Activated B cell treated with CpG ODN at 0.5 μM for 24 hours (primary cell): ENCODE measurements around the gene RNASEH2B. TPM values are rescaled to one million over a fixed set of nuclear protein-coding genes. Genes with fewer than 3 reads are reported as not detected.

Experiments
- ATAC-seq: fragments of 200-7000 bp; cut with Tn5 transposase; one replicate; pipeline ENCODE4 v1.10.0; 2021; ENCODE audit warnings: low read depth, mild to moderate bottlenecking, moderate library complexity
- CTCF ChIA-PET: fragments of 350-600 bp; sonication (Branson Sonifier 250); formaldehyde crosslinking; loops from one replicate; lab custom pipeline; 2021; ENCODE audit warnings: antibody characterized with exemption; lab: Charles Lee
- POLR2A ChIA-PET: fragments of 350-600 bp; sonication (Branson Sonifier 250); formaldehyde crosslinking; loops from one replicate; lab custom pipeline; 2021; ENCODE audit warnings: antibody characterized with exemption; lab: Charles Lee
- DNase-seq: peaks from one replicate; pipeline ENCODE4 v3.0.0; 2022
- H3K27ac Mint-ChIP-seq: one replicate; pipeline ENCODE4 v1.8.0; 2020; ENCODE audit warnings: mixed read lengths
- H3K27me3 Mint-ChIP-seq: one replicate; pipeline ENCODE4 v1.8.0; 2021; ENCODE audit warnings: mixed read lengths
- H3K36me3 Mint-ChIP-seq: one replicate; pipeline ENCODE4 v1.8.0; 2021; ENCODE audit warnings: low read depth, mixed read lengths
- H3K4me1 Mint-ChIP-seq: one replicate; pipeline ENCODE4 v1.8.0; 2021; ENCODE audit warnings: mixed read lengths
- H3K4me3 Mint-ChIP-seq: one replicate; pipeline ENCODE4 v1.8.0; 2020; ENCODE audit warnings: mild to moderate bottlenecking, mixed read lengths
- H3K9me3 Mint-ChIP-seq: one replicate; pipeline ENCODE4 v1.8.0; 2020; ENCODE audit warnings: mixed read lengths
- intact Hi-C: fragments of 100-400 bp; cut with micrococcal nuclease; formaldehyde crosslinking; loops from one replicate; pipeline ENCODE4 v1.15.1; 2024
- total RNA-seq: library from RNA; stranded (reverse); gene quantifications from 2 replicates; pipeline ENCODE4 v1.2.3, GENCODE V29; 2022
- TF ChIP-seq, protein P1 (sequence below): fragments of 200-600 bp; IDR thresholded peaks from one replicate; pipeline ENCODE4 v1.8.0; 2022; ENCODE audit warnings: antibody characterized with exemption, mild to moderate bottlenecking

Gene RNASEH2B
- total RNA-seq, 1 donor from 2014 or later, result 103 TPM

DNA sequence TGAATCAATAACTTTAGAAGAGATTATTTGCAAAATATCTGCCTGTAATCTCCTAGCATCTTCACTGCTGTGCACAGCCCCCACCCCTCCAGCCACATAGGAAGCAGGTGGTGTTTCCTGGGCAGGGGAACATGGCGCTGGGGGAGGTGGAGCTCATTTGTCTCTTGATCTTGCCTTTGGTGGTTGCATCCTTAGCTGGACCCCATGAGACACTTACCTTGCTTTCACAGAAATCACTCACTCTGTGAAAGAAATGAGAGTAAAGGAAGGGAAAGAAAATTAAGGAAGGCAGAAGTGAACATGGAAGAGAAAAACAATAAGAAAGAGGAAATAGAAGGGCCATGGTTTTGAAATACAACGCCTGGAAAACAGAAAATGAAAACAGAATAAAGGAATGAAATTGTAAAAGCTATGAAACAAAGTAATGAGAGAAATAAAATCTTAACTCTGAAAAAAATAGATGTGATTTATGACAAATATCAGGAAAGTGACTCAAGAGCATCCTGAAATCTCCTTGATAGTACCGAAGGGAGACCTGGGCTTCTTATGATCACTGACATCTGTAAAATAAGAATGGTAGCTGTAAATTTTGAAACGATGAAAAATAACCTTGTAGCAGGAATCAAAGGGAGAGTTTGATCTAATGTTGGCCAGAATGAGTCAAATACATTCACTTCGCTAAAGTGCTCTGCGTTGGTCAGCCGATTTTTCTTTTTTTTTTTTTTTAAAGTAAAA lies 17.2 kb upstream of the RNASEH2B start:
- Mint-ChIP-seq H3K27me3 (no peaks in the 10 kb centered on the region), H3K4me3 (peak overlapping the region; percentile 74), H3K4me1 (peaks cover 63% of the 10 kb centered on the region), H3K9me3 (peaks cover 3% of the 10 kb centered on the region), H3K36me3 (no peaks in the 10 kb centered on the region), H3K27ac (peak overlapping the region; percentile 97)
- intact Hi-C loops, result loop anchor here (5.0 kb wide), 2 partner anchors 80 to 895 kb away; partner anchors contain the start of gene TRIM13
- ATAC-seq (peak; percentile 54), DNase-seq (no peak)
- ChIA-PET POLR2A (interaction anchor here (0.7 to 5.6 kb wide), 19 partner anchors 9 to 956 kb away, joined by 3 to 103 read pairs (median 5); partner anchors contain the start of genes RNASEH2B and SPRYD7), CTCF (interaction anchor here (1.2 to 5.3 kb wide), 8 partner anchors 19 to 916 kb away, joined by 3 to 22 read pairs (median 4); partner anchors contain the start of gene TRIM13)
- TF ChIP-seq, protein P1, sequence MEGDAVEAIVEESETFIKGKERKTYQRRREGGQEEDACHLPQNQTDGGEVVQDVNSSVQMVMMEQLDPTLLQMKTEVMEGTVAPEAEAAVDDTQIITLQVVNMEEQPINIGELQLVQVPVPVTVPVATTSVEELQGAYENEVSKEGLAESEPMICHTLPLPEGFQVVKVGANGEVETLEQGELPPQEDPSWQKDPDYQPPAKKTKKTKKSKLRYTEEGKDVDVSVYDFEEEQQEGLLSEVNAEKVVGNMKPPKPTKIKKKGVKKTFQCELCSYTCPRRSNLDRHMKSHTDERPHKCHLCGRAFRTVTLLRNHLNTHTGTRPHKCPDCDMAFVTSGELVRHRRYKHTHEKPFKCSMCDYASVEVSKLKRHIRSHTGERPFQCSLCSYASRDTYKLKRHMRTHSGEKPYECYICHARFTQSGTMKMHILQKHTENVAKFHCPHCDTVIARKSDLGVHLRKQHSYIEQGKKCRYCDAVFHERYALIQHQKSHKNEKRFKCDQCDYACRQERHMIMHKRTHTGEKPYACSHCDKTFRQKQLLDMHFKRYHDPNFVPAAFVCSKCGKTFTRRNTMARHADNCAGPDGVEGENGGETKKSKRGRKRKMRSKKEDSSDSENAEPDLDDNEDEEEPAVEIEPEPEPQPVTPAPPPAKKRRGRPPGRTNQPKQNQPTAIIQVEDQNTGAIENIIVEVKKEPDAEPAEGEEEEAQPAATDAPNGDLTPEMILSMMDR, result no peak

DNA sequence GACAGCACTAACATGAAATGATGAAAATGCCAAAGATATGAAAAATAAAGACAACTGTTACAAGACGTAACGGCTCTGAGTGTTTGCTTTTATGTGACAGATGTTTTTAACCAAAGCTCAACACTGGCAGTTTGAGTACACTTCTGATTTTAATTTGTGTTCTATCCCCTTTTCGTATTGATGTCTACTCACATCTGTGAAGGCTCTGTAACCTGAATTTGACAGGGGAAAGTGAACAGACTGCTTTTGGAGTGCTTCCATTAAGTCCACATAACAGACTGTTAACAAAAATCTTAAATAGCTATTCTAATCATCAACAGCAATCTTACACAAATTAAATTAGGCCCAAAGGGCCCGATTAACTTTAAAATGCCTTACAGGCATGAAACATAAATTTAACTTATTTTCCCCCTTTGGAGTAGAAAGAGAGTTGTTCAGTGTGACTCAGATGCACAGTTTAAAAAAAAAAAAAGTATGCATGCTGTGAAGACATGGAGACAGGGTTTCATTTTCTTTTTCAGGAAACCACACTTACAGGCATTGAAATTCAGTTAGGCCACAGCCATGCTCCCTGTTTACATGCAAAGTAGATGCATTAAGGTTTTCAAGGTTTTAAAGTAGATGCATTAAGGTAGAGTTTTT lies 16.3 kb upstream of the RNASEH2B start:
- ATAC-seq (peak; percentile 79), DNase-seq (no peak)
- Mint-ChIP-seq H3K27me3 (no peaks in the 10 kb centered on the region), H3K36me3 (no peaks in the 10 kb centered on the region), H3K9me3 (peaks cover 3% of the 10 kb centered on the region), H3K4me3 (peak overlapping the region; percentile 78), H3K4me1 (peaks cover 65% of the 10 kb centered on the region), H3K27ac (peak overlapping the region; percentile 96)
- intact Hi-C loops, result loop anchor here (1.0 to 5.0 kb wide), 3 partner anchors 16 to 896 kb away; partner anchors contain the start of genes RNASEH2B and TRIM13
- POLR2A ChIA-PET, result interaction anchor here (0.7 to 5.6 kb wide), 15 partner anchors 8 to 896 kb away, joined by 3 to 103 read pairs (median 5); partner anchors contain the start of gene RNASEH2B
- TF ChIP-seq, protein P1, result no peak
- CTCF ChIA-PET, result interaction anchor here (0.6 to 5.3 kb wide), 7 partner anchors 18 to 896 kb away, joined by 3 to 22 read pairs (median 3); partner anchors contain the start of gene TRIM13

DNA sequence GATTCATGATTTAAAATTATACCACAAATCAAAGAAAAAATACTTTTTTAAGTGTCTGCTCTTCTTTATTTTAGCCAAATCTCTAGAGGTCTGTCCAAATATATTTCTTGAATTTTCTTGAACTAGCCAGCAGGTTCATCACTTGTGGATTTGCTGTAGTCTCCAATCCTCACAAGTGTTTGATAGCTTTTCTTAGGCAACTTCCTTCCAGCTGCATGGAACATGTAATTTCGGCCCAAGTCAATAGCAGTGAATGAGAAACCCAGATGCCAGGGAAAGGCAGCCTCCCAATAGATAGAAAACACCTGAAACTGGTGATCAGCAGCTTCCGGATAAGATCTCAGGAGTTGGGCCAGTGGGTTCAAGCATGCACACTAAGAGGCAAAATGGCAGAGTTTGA lies 15.6 kb upstream of the RNASEH2B start:
- peaks cover 63% of the 10 kb centered on the region for H3K4me1 Mint-ChIP-seq
- no peaks in the 10 kb centered on the region for H3K36me3 Mint-ChIP-seq
- ChIA-PET CTCF (interaction anchor here (5.3 kb wide), 1 partner anchor 18 kb away, joined by 22 read pairs; no protein-coding TSS in a partner anchor), POLR2A (interaction anchor here (1.0 to 5.6 kb wide), 4 partner anchors 16 to 898 kb away, joined by 3 to 103 read pairs (median 7); partner anchors contain the start of genes RNASEH2B and TRIM13)
- H3K9me3 Mint-ChIP-seq, result peaks cover 3% of the 10 kb centered on the region
- H3K27me3 Mint-ChIP-seq, result no peaks in the 10 kb centered on the region
- ATAC-seq (no peak), DNase-seq (no peak)
- intact Hi-C loops, result loop anchor here (5.0 kb wide), 2 partner anchors 82 to 897 kb away; partner anchors contain the start of gene TRIM13
- no peak overlapping the region for H3K4me3 Mint-ChIP-seq
- TF ChIP-seq, protein P1, result no peak
- peak overlapping the region; percentile 96 for H3K27ac Mint-ChIP-seq

DNA sequence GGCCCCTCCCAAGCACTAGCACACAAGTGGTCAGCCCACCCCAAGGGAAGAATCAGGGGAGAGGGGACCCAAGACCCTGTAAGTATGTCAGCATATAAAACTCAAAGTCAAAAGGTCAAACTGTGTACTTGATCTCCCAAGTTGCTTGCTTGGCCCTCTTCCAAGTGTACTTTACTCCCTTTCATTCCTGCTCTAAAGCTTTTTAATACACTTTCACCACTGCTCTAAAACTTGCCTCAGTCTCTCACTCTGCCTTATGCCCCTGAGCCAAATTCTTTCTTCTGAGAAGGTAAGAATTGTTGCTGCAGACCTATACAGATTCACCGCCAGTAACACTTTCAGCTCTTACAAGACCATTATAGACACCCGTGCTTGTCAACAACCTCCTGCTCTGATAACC lies 15.1 kb upstream of the RNASEH2B start:
- Mint-ChIP-seq H3K9me3 (peaks cover 3% of the 10 kb centered on the region), H3K36me3 (no peaks in the 10 kb centered on the region), H3K27ac (peak overlapping the region; percentile 96), H3K27me3 (no peaks in the 10 kb centered on the region), H3K4me1 (peaks cover 59% of the 10 kb centered on the region), H3K4me3 (no peak overlapping the region)
- intact Hi-C loops, result loop anchor here (5.0 kb wide), 2 partner anchors 82 to 897 kb away; partner anchors contain the start of gene TRIM13
- no peak for DNase-seq
- POLR2A ChIA-PET, result interaction anchor here (1.0 to 5.6 kb wide), 3 partner anchors 16 to 898 kb away, joined by 3 to 103 read pairs (median 4); partner anchors contain the start of genes RNASEH2B and TRIM13
- CTCF ChIA-PET, result interaction anchor here (5.3 kb wide), 1 partner anchor 17 kb away, joined by 22 read pairs; no protein-coding TSS in a partner anchor
- TF ChIP-seq, protein P1, result no peak
- ATAC-seq, result no peak
